ENCODE measurements around the gene NFU1.

NFU1 gene

GRCh38 chr2:69438580-69438979 is 1.3 kb upstream of the NFU1 start:
- Histone ChIP-seq H3K9me3 (ENCODE audit: insufficient read depth, low read length) (no peaks in the 10 kb centered on the region), H3K79me2 (ENCODE audit: low read length) (peaks cover 9% of the 10 kb centered on the region; the same call in 1 of the 2 replicates), H3K36me3 (replicated peaks; ENCODE audit: low read depth, low read length) (no peaks in the 10 kb centered on the region), H3K9ac (ENCODE audit: low read length) (no peak overlapping the region), H3K4me2 (ENCODE audit: low read length) (no peak overlapping the region), H3K27ac (ENCODE audit: low read length) (no peak overlapping the region), H3K4me3 (ENCODE audit: low read length) (no peak overlapping the region), H2AFZ (ENCODE audit: low read depth, low read length) (no peak overlapping the region), H3K27me3 (ENCODE audit: low read depth, low read length) (no peaks in the 10 kb centered on the region), H3K4me1 (ENCODE audit: low read length) (peaks cover 17% of the 10 kb centered on the region), H4K20me1 (ENCODE audit: insufficient read depth, low read length) (no peaks in the 10 kb centered on the region)
- TF ChIP-seq EZH2phosphoT487 (IDR thresholded peaks at IDR 0.05; ENCODE audit: low read depth) (no peak), CTCF (IDR thresholded peaks at IDR 0.05; ENCODE audit: low read depth, low read length) (no peak)

DNA sequence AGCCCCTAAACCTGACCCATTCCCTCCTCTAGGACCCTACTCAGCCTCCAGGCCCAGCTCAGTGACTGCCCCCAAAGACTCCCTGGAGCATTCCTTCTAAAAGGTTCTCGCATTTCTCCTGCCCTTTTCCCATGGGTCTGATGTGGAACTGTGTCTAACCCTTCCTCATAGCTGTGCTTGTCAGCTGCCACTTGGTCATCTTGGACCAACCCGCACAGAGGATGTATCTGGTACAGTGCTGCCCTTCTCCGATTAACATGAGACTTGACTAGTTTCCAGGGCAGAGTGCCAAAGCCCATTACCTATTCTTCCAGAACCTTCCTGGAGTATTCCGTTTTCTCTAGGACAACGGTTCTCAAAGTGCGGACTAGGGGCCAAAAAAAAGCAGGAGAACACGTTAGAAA is 518 bp upstream of the NFU1 start:
- Histone ChIP-seq H3K4me2 (ENCODE audit: low read length) (peak overlapping the region; percentile 77), H3K79me2 (ENCODE audit: low read length) (peaks cover 9% of the 10 kb centered on the region; the same call in 1 of the 2 replicates), H3K9ac (ENCODE audit: low read length) (peak overlapping the region; percentile 72), H2AFZ (ENCODE audit: low read depth, low read length) (peak overlapping the region; percentile 73), H3K36me3 (replicated peaks; ENCODE audit: low read depth, low read length) (no peaks in the 10 kb centered on the region), H3K27me3 (ENCODE audit: low read depth, low read length) (no peaks in the 10 kb centered on the region), H3K27ac (ENCODE audit: low read length) (peak overlapping the region; percentile 66), H3K9me3 (ENCODE audit: insufficient read depth, low read length) (no peaks in the 10 kb centered on the region), H4K20me1 (ENCODE audit: insufficient read depth, low read length) (no peaks in the 10 kb centered on the region), H3K4me1 (ENCODE audit: low read length) (peaks cover 17% of the 10 kb centered on the region), H3K4me3 (ENCODE audit: low read length) (peak overlapping the region; percentile 82)
- TF ChIP-seq CTCF (IDR thresholded peaks at IDR 0.05; ENCODE audit: low read depth, low read length) (no peak), EZH2phosphoT487 (IDR thresholded peaks at IDR 0.05; ENCODE audit: low read depth) (no peak)

DNA sequence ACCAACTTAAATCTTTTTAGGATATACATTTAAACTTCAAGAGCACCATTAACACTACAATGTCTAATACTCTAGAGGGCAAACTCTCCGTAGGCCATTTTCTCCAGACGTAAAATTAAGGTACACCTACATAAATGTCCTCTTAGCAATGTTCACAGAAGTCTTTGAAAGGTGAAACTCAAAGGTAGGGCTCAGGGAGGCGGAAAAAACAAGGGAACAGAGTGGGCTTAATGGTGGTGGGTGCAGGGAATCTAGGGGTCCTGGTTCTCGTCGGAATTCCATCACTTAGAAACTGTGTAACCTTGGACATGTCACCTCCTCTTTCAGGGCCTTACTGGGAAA is 668 bp downstream of the NFU1 start:
- H3K27ac ChIP-seq (ENCODE audit: low read length) = peak overlapping the region; percentile 66
- no peaks in the 10 kb centered on the region for H3K36me3 ChIP-seq (replicated peaks; ENCODE audit: low read depth, low read length)

GRCh38 chr2:69434753-69435152 is 2.5 kb downstream of the NFU1 start:
- H2AFZ ChIP-seq (ENCODE audit: low read depth, low read length) = no peak overlapping the region

More for the DNA sequence above, 668 bp downstream of the NFU1 start:
- Histone ChIP-seq H3K4me1 (ENCODE audit: low read length) (peaks cover 17% of the 10 kb centered on the region), H3K4me2 (ENCODE audit: low read length) (peak overlapping the region; percentile 77), H3K27me3 (ENCODE audit: low read depth, low read length) (no peaks in the 10 kb centered on the region), H4K20me1 (ENCODE audit: insufficient read depth, low read length) (no peaks in the 10 kb centered on the region), H3K4me3 (ENCODE audit: low read length) (peak overlapping the region; percentile 82), H2AFZ (ENCODE audit: low read depth, low read length) (peak overlapping the region; percentile 73), H3K9ac (ENCODE audit: low read length) (peak overlapping the region; percentile 72), H3K9me3 (ENCODE audit: insufficient read depth, low read length) (no peaks in the 10 kb centered on the region), H3K79me2 (ENCODE audit: low read length) (peaks cover 9% of the 10 kb centered on the region; the same call in 1 of the 2 replicates)
- no peak for TF ChIP-seq CTCF (IDR thresholded peaks at IDR 0.05; ENCODE audit: low read depth, low read length)
- no peak for TF ChIP-seq EZH2phosphoT487 (IDR thresholded peaks at IDR 0.05; ENCODE audit: low read depth)

More at GRCh38 chr2:69434753-69435152, 2.5 kb downstream of the NFU1 start:
- no peak overlapping the region for H3K4me2 ChIP-seq (ENCODE audit: low read length)
- no peaks in the 10 kb centered on the region for H4K20me1 ChIP-seq (ENCODE audit: insufficient read depth, low read length)
- H3K27me3 ChIP-seq (ENCODE audit: low read depth, low read length) = no peaks in the 10 kb centered on the region
- H3K9ac ChIP-seq (ENCODE audit: low read length) = no peak overlapping the region
- TF ChIP-seq EZH2phosphoT487 (IDR thresholded peaks at IDR 0.05; ENCODE audit: low read depth) (no peak), CTCF (IDR thresholded peaks at IDR 0.05; ENCODE audit: low read depth, low read length) (no peak)
- no peak overlapping the region for H3K27ac ChIP-seq (ENCODE audit: low read length)
- H3K9me3 ChIP-seq (ENCODE audit: insufficient read depth, low read length) = no peaks in the 10 kb centered on the region
- H3K79me2 ChIP-seq (ENCODE audit: low read length) = peaks cover 9% of the 10 kb centered on the region; the same call in 1 of the 2 replicates
- no peak overlapping the region for H3K4me3 ChIP-seq (ENCODE audit: low read length)
- H3K36me3 ChIP-seq (replicated peaks; ENCODE audit: low read depth, low read length) = no peaks in the 10 kb centered on the region
- H3K4me1 ChIP-seq (ENCODE audit: low read length) = peaks cover 17% of the 10 kb centered on the region

All from OCI-LY3 (cell line).